Motor neuron (in vitro differentiated cells): ENCODE data around the gene AVP. TPM values are rescaled to one million over a fixed set of nuclear protein-coding genes. Genes with fewer than 3 reads are reported as not detected.
A peak's percentile ranks its signal among the peaks of the same experiment; 100 is the strongest.

Source experiments
- ATAC-seq, 8 experiments: fragments of 200-7000 bp; cut with Tn5 transposase; replicated peaks in 6 of 8; 2 replicates each; pipeline ENCODE4 v1.8.0; 2021; ENCODE audit warnings: mild to moderate bottlenecking in 8 of 8, moderate library complexity in 8 of 8
- H3K27ac ChIP-seq, 2 donors: fragments of 250-450 bp; sonication (Bioruptor Pico); 2 replicates each; pipeline ENCODE4 v1.9.0; 2021; ENCODE audit warnings: antibody characterized with exemption in 2 of 2, mild to moderate bottlenecking in 2 of 2, moderate library complexity in 1 of 2
- H3K4me1 ChIP-seq, 2 donors: fragments of 250-450 bp; sonication (Bioruptor Pico); replicated peaks in 1 of 2; 2 replicates each; pipeline ENCODE4 v1.6.1; 2021; ENCODE audit warnings: antibody characterized with exemption in 2 of 2, mild to moderate bottlenecking in 2 of 2, moderate library complexity in 1 of 2
- H3K4me3 ChIP-seq, 5 donors: fragments of 250-450 bp; sonication (Bioruptor Pico); 2 replicates each; pipeline ENCODE4 v1.9.0; 2021; ENCODE audit warnings: antibody characterized with exemption in 5 of 5, mild to moderate bottlenecking in 5 of 5, moderate library complexity in 4 of 5
- WGBS, 10 experiments: fragments of 450-650 bp; shearing (Covaris generic); methylation state at CpG; one replicate each; pipeline ENCODE4 v1.0.0; 2022; 5-methylcytosine and 5-hydroxymethylcytosine counted together
- in situ Hi-C, 9 experiments: fragments of 400-800 bp; cut with MboI; loops; one replicate each; pipeline ENCODE4 v1.15.0; 2021; ENCODE audit warnings: low sequenced_read_pairs in 9 of 9, low pct_unique_long_range_greater_than_20kb in 2 of 9; ENCODE audit not compliant: unreplicated experiment in 9 of 9
- total RNA-seq, 8 experiments: library from RNA; unstranded; fragments of 300-600 nt; gene quantifications; 2 replicates each; pipeline versions ENCODE4 v1.2.3 to v1.2.4, GENCODE V29; 2022

AVP gene
- total RNA-seq, 8 experiments from 2014 or later: 0.22 TPM; not detected in 7

DNA sequence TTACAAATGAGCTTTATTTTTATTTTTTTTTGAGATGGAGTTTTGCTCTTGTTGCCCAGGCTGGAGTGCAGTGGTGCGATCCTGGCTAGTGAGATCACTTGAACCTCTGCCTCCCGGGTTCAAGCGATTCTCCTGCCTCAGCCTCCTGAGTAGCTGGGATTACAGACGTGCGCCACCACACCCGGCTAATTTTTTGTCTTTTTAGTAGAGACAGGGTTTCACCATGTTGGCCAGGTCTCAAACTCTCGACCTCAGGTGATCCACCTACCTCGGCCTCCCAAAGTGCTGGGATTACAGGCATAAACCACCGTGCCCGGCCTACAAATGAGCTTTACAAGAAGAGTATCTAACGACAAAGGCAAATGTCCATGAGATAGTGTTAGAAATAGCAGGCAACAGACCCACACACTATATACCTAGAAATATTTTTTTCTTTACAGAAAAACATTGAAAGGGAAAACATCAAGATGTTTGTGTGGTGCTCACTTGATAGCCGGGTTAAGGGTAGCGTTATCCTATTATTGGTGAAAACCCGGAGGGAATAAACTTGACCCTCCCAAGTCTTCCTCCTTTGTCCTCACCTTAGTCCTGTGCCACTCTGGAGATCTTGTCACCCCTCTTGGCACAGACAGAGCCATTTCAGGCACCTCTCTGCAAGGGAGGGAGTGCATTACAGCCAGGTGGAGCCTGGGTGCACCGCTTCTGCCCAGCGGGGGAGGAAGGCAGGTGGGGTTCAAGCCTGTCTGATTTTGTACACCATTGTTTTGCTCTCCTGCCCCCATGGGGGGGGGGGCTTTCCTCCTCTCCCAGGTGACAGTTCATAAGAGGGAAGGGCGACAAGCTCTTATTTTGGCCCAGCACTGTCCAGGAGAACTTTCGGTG is 21.0 kb upstream of the AVP start:
- Histone ChIP-seq H3K4me1 (no peaks in the 10 kb centered on the region), H3K4me3 (no peak overlapping the region), H3K27ac (no peak overlapping the region)
- in situ Hi-C loops: no loop called here
- no peak for ATAC-seq
- 82 to 100% (median 94%) methylated on average over 1 to 16 of the region's 18 CpGs for WGBS, 10 experiments

DNA sequence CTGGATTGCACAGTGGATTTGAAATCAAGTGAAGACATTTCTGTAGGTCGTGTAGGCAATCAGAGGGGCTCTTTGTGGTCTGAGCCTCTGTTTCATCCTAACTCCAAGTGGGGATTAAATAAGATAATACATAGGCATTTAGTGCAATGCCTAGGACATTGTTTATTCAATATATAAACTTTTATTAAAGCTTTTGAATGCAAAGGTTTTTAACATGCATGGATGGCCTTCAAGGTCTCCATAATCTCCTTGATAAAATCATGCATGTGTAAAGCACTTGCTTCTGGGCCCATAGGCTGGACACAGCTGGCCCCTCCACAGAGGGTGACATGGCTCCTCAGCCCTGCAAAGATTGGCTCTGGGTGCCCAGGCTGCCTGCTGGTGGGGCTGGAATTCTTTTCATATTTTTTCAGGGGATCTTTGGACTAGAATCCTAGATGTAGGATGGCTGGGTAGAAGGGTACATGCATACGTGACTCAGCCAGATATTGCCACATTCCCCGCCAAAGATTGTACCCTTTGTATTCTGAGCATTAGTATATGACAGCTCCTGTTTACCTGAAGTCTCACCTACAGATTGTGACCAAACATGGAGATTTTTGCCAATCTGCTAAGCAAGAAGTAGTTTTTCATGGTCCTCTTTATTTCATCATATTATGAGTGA is 19.0 kb upstream of the AVP start:
- in situ Hi-C loops: no loop called here
- no peak overlapping the region for H3K27ac ChIP-seq
- WGBS, 10 experiments: 25 to 100% (median 56%) methylated on average over 1 to 3 of the region's 3 CpGs; no CpG with 5 or more reads in 3 of the 10 experiments
- peak in 1 of 8 experiments; percentile 19 for ATAC-seq
- no peaks in the 10 kb centered on the region for H3K4me1 ChIP-seq
- no peak overlapping the region for H3K4me3 ChIP-seq

DNA sequence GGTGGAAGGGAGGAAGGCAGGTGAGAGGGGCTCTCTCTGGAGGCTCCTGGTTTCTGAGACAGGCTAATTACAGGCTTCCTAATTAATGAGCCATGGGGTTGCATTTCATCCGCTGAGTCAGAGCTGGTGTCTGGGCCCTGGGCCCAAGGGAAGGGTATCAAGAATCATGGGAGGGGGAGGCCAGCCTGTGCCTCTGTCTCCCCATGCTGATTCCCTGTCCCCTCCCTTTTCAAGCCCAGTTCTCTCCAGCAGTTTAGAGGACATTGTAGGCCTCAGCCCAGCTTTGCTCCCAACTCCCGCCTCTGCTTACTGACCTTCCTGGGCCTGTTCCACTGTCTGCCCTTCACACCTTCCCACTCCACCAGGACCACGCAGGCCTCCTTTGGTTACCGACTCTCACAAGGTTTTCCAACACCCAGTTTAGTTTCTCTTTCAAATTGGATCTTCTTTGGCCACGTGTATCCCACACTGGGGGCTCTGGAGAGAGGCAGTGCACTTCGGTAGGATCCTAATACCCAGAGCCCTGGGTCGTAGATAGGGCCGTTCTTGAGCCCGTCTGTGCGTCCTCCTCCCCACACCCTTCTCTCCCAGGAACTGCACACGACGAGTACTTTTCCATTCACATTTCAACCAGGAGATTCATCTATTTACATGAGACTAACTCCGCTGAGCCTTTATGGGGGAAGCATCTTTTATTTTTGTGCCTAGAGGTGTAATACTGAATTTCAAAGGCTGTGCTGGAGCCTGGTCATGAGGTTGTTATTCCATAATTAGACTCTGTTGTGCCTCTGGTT is 18.2 kb upstream of the AVP start:
- Histone ChIP-seq H3K4me3 (no peak overlapping the region), H3K4me1 (no peaks in the 10 kb centered on the region), H3K27ac (no peak overlapping the region)
- whole genome bisulfite sequencing, 10 experiments: 0 to 93% (median 60%) methylated on average over 1 to 10 of the region's 13 CpGs; no CpG with 5 or more reads in 3 of the 10 experiments
- peak in 3 of 8 experiments; percentile 13 to 46 (median 44) for ATAC-seq
- in situ Hi-C loops: no loop called here

DNA sequence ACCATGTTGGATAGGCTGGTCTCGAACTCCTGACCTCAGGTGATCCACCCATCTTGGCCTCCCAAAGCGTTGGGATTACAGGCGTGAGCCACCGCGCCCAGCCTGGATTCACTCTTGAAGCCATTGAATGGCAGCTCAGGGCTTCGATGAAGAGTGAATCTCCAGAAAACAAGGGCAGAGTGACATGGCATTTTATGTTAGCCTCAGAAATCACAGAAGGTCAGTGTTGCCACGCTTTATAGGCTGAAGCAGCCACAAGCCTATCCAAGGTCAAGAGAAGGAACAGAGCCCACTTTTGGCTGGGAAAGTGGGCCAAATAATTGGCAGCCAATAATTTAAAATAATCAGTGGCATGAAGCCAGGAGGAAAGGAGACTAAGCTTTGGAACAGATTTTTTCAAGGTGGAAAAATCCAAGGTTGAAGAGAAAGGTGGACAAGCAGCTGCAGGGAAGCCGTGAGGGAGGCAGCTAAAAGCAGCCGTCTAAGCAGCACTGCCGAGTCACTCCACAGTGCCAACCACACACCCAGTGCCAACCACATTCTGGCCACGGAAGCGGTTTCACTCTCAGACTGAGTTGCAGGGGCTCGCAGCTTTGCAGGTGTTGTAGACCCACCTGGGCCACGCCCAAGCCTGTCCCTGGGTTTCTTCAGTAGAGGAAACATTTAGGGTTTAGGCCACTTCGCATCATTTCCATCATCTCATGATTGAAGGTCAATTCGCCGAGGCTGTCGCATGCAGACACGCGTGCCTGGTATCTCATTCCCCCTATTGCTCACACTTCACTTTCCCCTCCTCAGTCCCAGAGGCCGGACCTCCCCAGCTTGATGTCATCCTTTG is 17.4 kb upstream of the AVP start:
- 20 to 100% (median 89%) methylated on average over 1 to 12 of the region's 21 CpGs; no CpG with 5 or more reads in 1 of the 10 experiments for WGBS, 10 experiments
- H3K4me3 ChIP-seq: no peak overlapping the region
- in situ Hi-C loops: no loop called here
- no peak overlapping the region for H3K27ac ChIP-seq
- no peaks in the 10 kb centered on the region for H3K4me1 ChIP-seq
- no peak for ATAC-seq

- ATAC-seq: no peak
- no peak overlapping the region for H3K27ac ChIP-seq
- 88 to 100% (median 90%) methylated on average over 2 to 3 of the region's 6 CpGs; no CpG with 5 or more reads in 7 of the 10 experiments for whole genome bisulfite sequencing, 10 experiments
Observed at GRCh38 chr20:3101251-3101650, 16.7 kb upstream of the AVP start.

DNA sequence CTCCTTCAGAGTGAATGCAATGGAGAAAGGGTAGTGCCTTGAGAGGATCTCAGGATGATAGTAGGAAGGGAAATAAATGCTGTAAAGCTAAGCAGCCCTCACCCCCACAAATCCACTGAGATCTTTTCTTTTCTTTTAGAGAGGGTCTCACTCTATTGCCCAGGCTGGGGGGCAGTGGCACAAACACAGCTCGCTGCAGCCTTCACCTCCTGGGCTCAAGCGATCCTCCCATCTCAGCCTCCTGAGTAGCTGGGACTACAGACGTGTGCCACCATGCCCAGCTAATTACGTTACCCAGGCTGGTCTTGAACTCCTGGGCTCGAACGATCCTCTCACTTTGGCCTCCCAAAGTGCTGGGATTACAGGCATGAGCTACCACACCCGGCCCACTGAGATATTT is 16.0 kb upstream of the AVP start:
- WGBS, 10 experiments: 32 to 94% (median 76%) methylated on average over 2 to 5 of the region's 7 CpGs; no CpG with 5 or more reads in 6 of the 10 experiments
- H3K4me3 ChIP-seq: no peak overlapping the region
- in situ Hi-C loops: no loop called here
- no peak overlapping the region for H3K27ac ChIP-seq
- ATAC-seq: no peak
- H3K4me1 ChIP-seq: no peaks in the 10 kb centered on the region

More at GRCh38 chr20:3101251-3101650, 16.7 kb upstream of the AVP start:
- Histone ChIP-seq H3K4me3 (no peak overlapping the region), H3K4me1 (no peaks in the 10 kb centered on the region)
- in situ Hi-C loops: no loop called here

- no peak overlapping the region for H3K4me3 ChIP-seq
- no peak for ATAC-seq
- 50 to 100% (median 89%) methylated on average over 1 to 5 of the region's 13 CpGs; no CpG with 5 or more reads in 1 of the 10 experiments for WGBS, 10 experiments
- H3K27ac ChIP-seq: no peak overlapping the region
- no peaks in the 10 kb centered on the region for H3K4me1 ChIP-seq
- in situ Hi-C loops: no loop called here
Observed at GRCh38 chr20:3094848-3095629, 10.5 kb upstream of the AVP start.

DNA sequence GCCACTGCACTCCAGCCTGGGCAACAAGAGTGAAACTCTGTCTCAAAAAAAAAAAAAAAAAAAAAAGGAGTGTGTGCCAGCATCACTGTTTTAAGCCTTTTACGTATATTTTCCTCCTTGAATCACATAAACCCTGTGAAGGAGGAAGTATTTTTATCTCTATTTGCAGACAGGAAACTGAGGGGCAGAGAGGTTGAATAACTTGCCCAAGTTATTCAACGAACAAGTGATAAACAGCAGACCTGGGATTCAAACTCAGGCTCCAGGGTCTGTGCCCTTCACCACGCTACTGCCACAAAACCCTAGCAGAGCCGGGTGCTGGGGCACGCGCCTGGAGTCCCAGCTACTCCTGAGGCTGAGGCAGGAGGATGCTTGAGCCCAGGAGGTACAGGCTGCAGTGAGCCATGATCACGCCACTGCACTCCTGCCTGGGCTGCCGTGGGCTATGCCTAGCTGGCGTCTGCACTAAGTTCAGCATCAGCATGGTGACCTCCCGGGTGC is 9.4 kb upstream of the AVP start:
- no peak for ATAC-seq
- H3K27ac ChIP-seq: no peak overlapping the region
- H3K4me3 ChIP-seq: no peak overlapping the region
- WGBS, 10 experiments: 80 to 100% (median 96%) methylated on average over 1 to 4 of the region's 10 CpGs; no CpG with 5 or more reads in 4 of the 10 experiments
- no peaks in the 10 kb centered on the region for H3K4me1 ChIP-seq
- in situ Hi-C loops: no loop called here

DNA sequence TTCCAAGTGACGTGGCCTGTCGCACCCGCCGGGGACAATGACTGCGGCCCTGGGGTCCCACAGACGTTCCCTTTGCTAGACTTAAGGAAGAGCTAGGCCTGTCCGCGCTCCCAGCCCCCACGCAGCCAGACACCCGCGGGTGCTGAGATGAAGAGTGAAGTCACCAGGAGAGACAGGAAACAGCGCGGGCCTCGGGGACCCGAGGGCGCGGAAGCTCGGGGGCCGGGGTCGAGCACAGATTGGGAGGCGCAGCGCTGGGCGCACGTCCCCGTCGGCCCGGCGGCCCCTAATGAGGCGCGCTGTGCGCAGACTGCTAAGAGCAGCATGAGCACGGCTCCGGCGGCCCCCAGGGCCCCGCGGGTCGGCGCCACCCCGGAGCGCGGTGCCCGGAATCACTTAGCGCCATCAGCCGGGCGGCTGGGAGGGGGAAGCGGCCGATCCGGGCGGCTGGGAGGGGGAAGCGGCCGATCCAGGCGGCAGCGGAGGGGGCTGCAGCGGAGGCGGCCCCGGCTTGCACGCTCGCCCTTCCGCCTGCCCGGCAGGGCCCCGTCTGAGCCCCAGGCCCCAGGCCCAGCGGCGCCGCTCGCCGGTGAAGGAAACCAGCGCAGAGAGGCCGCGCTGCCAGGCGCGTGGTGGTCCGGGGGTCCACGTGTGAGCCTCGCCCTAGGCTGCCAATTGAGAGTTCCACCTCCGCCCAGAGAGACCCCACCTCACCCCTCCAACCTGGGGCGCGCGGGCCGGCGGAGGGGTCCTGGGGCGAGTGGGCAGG is 8.3 kb upstream of the AVP start:
- ATAC-seq: peak in 2 of 8 experiments; percentile 31 to 73
- Histone ChIP-seq H3K4me1 (no peaks in the 10 kb centered on the region), H3K4me3 (peak overlapping the region in 2 of 5 donors; percentile 8 to 17), H3K27ac (no peak overlapping the region)
- WGBS, 10 experiments: 25 to 87% (median 40%) methylated on average over 2 to 11 of the region's 81 CpGs; no CpG with 5 or more reads in 3 of the 10 experiments
- in situ Hi-C loops: no loop called here

DNA sequence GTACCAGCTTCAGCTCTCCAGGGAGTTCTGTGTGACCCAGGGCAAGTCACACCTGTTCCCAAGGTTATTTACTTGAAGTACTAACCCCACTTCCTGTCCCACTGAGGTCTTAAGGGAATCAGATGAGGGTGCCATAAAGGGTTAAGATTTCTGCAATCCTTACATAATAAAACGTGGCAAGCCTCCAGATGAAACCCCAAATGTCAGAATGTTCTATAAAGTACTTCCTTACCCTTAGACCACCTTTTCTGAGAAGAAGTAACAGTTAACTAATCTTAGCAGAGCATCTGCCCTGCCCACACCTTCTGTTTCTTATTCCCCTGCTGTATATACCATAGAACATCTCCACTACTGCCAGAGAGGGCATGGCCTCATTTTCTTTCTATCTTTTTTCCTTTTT is 6.0 kb upstream of the AVP start:
- in situ Hi-C loops: no loop called here
- Histone ChIP-seq H3K4me1 (no peaks in the 10 kb centered on the region), H3K4me3 (no peak overlapping the region), H3K27ac (no peak overlapping the region)
- no peak for ATAC-seq
- WGBS, 10 experiments: 0 to 14% (median 0%) methylated on average over 1 of the region's 1 CpG; no CpG with 5 or more reads in 3 of the 10 experiments

DNA sequence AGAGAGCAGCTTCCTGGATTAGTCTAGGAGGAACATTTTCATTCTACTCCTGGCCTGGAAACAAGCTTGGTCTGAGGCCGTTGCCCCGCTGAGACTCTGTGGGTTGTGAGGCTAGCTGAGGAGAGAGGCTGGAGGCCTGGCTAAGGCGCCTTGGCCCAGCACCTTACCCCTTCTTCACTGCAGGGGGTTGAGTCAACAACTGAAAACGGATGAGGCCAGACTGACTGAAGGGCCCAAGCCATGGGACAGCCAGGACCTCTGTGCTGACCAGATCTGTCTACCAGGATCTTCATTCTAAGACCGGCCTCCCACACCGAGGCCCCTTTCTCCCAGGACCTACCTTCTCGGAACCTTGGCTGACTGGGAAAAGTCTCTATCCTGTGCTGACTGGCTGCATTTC is 3.5 kb upstream of the AVP start:
- WGBS, 10 experiments: 80 to 100% (median 85%) methylated on average over 1 to 4 of the region's 7 CpGs; no CpG with 5 or more reads in 4 of the 10 experiments
- in situ Hi-C loops: no loop called here
- H3K4me3 ChIP-seq: no peak overlapping the region
- H3K4me1 ChIP-seq: no peaks in the 10 kb centered on the region
- no peak for ATAC-seq
- no peak overlapping the region for H3K27ac ChIP-seq
